Transverse colon (tissue), 4 donors: Measurements from ENCODE around the gene PRKCB. TPM values are rescaled to one million over a fixed set of nuclear protein-coding genes. Genes with fewer than 3 reads are reported as not detected.

Experiments used
- DNase-seq: peaks from one replicate; pipeline ENCODE4 v3.0.0-alpha.2; 2019
- H3K27ac ChIP-seq, 4 donors: fragments of 200-600 bp; sonication (generic); 2 replicates each; pipeline ENCODE4 v1.5.1; 2016 to 2018; ENCODE audit warnings: inconsistent platforms in 4 of 4
- H3K27me3 ChIP-seq: fragments of 200-600 bp; sonication (generic); 2 replicates; pipeline ENCODE4 v1.5.1; 2017; ENCODE audit warnings: inconsistent platforms
- H3K36me3 ChIP-seq, 4 donors: fragments of 200-600 bp; sonication (generic); 2 replicates each; pipeline ENCODE4 v1.5.1; 2017 to 2019; ENCODE audit warnings: inconsistent platforms in 4 of 4
- H3K4me1 ChIP-seq, 4 donors: fragments of 200-600 bp; sonication (generic); 2 replicates each; pipeline ENCODE4 v1.5.1; 2017 to 2020; ENCODE audit warnings: inconsistent platforms in 4 of 4
- H3K4me3 ChIP-seq, 4 donors: fragments of 200-600 bp; sonication (generic); 1 replicate in 1 of 4; 2 replicates in 3 of 4; pipeline versions ENCODE4 v1.5.1 to v1.6.1; 2017 to 2019; ENCODE audit warnings: inconsistent platforms in 4 of 4
- H3K9me3 ChIP-seq, 2 donors: fragments of 200-600 bp; sonication (generic); 2 replicates each; pipeline ENCODE4 v1.5.1; 2017 to 2019; ENCODE audit warnings: inconsistent platforms in 2 of 2
- EP300 ChIP-seq: sonication (generic); formaldehyde crosslinking; IDR thresholded peaks from one replicate; pipeline ENCODE4 v1.6.1; 2017; ENCODE audit warnings: antibody characterized with exemption, low read depth
- POLR2A ChIP-seq: fragments of 450-650 bp; IDR thresholded peaks from one replicate; pipeline ENCODE4 v1.6.1; 2016; ENCODE audit warnings: antibody characterized with exemption, mild to moderate bottlenecking, moderate library complexity
- POLR2AphosphoS5 ChIP-seq, 3 donors: sonication (generic); formaldehyde crosslinking; IDR thresholded peaks; one replicate each; pipeline ENCODE4 v1.6.1; 2016; ENCODE audit warnings: antibody characterized with exemption in 3 of 3
- WGBS, 2 donors: methylation state at CpG; one replicate each; pipeline ENCODE4 v1.1.5; 2018; ENCODE audit warnings: low coverage in 1 of 2; 5-methylcytosine and 5-hydroxymethylcytosine counted together
- in situ Hi-C, 4 donors: fragments of 200-750 bp; cut with MboI; loops; one replicate each; pipeline versions ENCODE4 v1.15.0 to v1.15.1; 2017; ENCODE audit warnings: low sequenced_read_pairs in 3 of 4, low pct_ligation_motif_present in 1 of 4, low pct_unique_long_range_greater_than_20kb in 1 of 4
- intact Hi-C: fragments of 100-400 bp; cut with DNase I; formaldehyde crosslinking; loops from one replicate; pipeline ENCODE4 v1.15.1; 2023; ENCODE audit warnings: low total_unique reads
- total RNA-seq, 4 donors: library from RNA; depleted of rRNA; stranded (reverse); fragments of >200 nt; gene quantifications; one replicate each; pipeline ENCODE4 v1.1.0, GENCODE V29; 2016
- TF ChIP-seq, protein P1 (sequence below), 5 experiments: fragments of 200-600 bp in 3 of 5; fragments of 450-650 bp in 2 of 5; sonication (generic) in 3 of 5; IDR thresholded peaks; 1 replicate in 2 of 5; 2 replicates in 3 of 5; pipeline ENCODE4 v1.5.1; 2016 to 2017; ENCODE audit warnings: antibody characterized with exemption in 5 of 5, inconsistent platforms in 3 of 5, mild to moderate bottlenecking in 2 of 5, moderate library complexity in 1 of 5

Gene PRKCB
- total RNA-seq, 4 donors from 2014 or later: 9.0 to 28.3 (median 15.2) TPM

DNA sequence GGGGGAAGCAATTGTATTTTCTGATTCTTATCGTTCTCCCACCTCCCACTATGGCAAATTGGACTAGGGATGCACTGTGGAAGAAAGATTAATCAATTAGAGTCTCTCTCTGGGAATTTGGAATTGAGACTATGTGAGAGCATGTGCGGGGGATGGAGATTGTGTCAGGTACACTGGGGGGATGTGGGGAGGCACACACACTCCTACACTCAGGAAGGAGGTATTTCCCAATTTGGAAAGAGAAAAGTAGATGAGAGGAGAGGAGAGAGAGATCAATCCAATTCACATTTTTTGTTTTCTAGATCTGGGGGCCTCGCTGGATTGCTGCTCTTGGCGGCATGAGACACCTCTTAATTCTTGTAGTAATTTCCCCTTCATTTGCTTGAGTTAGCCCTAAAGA lies 14.3 kb upstream of the PRKCB start:
- no peak overlapping the region for H3K27ac ChIP-seq
- no peak overlapping the region for H3K4me3 ChIP-seq
- 75 to 97% methylated on average over 3 to 4 of the region's 4 CpGs for WGBS, 2 donors
- H3K9me3 ChIP-seq: no peaks in the 10 kb centered on the region
- in situ Hi-C loops: loop anchor here in 1 of 4 donors (10.0 kb wide), 1 partner anchor 63 kb away; no protein-coding TSS in a partner anchor
- peaks cover 2% of the 10 kb centered on the region for H3K27me3 ChIP-seq
- no peaks in the 10 kb centered on the region for H3K36me3 ChIP-seq
- peaks cover 0 to 7% (median 2%) of the 10 kb centered on the region in 4 donors for H3K4me1 ChIP-seq
- intact Hi-C loops: no loop called here
- DNase-seq: no peak
- TF ChIP-seq EP300 (no peak), POLR2AphosphoS5 (IDR thresholded peaks at IDR 0.05) (no peak), POLR2A (no peak)
- TF ChIP-seq, protein P1, sequence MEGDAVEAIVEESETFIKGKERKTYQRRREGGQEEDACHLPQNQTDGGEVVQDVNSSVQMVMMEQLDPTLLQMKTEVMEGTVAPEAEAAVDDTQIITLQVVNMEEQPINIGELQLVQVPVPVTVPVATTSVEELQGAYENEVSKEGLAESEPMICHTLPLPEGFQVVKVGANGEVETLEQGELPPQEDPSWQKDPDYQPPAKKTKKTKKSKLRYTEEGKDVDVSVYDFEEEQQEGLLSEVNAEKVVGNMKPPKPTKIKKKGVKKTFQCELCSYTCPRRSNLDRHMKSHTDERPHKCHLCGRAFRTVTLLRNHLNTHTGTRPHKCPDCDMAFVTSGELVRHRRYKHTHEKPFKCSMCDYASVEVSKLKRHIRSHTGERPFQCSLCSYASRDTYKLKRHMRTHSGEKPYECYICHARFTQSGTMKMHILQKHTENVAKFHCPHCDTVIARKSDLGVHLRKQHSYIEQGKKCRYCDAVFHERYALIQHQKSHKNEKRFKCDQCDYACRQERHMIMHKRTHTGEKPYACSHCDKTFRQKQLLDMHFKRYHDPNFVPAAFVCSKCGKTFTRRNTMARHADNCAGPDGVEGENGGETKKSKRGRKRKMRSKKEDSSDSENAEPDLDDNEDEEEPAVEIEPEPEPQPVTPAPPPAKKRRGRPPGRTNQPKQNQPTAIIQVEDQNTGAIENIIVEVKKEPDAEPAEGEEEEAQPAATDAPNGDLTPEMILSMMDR (IDR thresholded peaks at IDR 0.05): no peak

DNA sequence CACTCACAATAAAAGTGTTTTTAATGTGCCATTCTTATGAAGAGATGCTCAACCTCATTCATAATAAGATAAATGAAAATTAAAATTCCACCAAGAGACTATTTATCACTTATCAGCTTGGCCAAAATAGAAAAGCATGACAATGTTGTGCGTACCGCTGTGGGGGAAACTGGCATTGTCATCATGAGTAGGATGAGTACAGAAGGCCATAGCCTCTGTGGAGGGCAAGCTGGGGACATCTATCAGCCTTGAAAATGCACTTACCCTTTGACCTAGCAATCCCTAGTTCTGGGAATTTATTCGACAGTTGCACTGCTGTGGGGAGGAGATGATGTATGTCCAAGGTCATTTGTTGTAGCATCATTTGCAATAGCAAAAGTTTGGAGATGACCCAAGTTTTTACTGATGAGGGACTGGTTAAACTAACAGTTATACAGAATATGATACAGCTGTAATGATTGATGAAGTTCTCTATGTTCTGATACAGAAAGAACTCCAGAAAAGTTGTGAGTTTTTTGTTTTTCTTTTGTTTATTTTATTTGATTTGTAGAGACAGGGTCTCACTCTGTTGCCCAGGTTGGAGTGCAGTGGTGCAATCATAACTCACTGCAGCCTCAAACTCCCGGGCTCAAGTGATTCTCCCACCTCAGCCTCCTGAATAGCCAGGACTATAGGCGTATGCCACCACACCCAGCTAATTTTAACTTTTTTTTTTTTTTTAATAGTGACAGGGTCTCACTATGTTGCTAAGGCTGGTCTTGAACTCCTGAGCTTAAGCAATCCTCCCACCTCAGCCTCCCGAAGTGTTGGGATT lies 13.7 kb upstream of the PRKCB start:
- intact Hi-C loops (no loop called here), in situ Hi-C loops (loop anchor here in 1 of 4 donors (10.0 kb wide), 1 partner anchor 63 kb away; no protein-coding TSS in a partner anchor)
- H3K4me1 ChIP-seq: peaks cover 0 to 12% (median 4%) of the 10 kb centered on the region in 4 donors
- H3K4me3 ChIP-seq: no peak overlapping the region
- 83 to 95% methylated on average over 4 to 6 of the region's 6 CpGs for WGBS, 2 donors
- TF ChIP-seq POLR2AphosphoS5 (IDR thresholded peaks at IDR 0.05): no peak
- no peak for TF ChIP-seq POLR2A
- TF ChIP-seq, protein P1 (IDR thresholded peaks at IDR 0.05): no peak
- no peak for DNase-seq
- H3K27ac ChIP-seq: no peak overlapping the region
- H3K27me3 ChIP-seq: peaks cover 2% of the 10 kb centered on the region
- H3K36me3 ChIP-seq: no peaks in the 10 kb centered on the region
- no peaks in the 10 kb centered on the region for H3K9me3 ChIP-seq

DNA sequence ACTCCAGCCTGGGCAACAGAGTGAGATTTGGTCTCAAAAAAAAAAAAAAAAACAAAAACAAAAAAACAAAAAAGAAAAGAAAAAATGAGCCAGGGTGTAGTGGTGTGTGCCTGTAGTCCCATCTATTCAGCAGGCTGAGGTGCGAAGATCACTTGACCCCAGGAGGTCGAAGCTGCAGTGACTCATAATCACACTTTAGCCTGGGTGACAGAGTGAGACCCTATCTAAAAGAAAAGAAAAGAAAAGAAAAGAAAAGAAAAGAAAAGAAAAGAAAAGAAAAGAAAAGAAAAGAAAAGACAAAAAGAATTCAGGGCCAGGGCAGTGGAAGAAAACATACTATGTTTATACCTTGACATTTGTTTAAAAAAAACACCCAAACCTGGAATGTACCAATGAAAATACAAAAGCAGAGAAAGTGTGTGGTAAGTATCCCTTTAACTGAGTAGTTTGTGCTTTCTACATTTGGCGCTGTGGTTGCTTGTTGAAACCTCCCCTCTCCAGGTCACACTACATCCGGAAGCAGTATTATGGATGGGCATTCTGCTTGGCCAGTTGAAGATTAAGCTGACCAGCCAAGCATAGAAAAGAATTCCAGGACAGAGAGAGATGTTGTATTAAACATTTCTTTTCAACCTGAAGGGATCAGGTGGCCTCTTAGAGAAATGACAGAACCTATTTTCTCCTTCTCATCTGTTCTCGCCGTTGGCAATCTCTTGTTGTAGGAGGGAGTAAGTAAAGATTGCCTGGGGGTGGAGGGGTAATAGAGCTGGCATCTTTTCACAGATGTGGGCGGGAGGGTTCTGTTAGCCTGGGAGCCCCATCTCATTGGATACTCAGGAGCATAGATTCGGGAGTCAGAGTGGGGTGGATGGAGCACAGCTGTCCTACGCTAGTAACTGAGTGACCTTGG lies 12.1 kb upstream of the PRKCB start:
- Histone ChIP-seq H3K9me3 (no peaks in the 10 kb centered on the region), H3K27ac (no peak overlapping the region), H3K4me3 (no peak overlapping the region), H3K36me3 (no peaks in the 10 kb centered on the region), H3K27me3 (no peaks in the 10 kb centered on the region), H3K4me1 (peaks cover 0 to 14% (median 4%) of the 10 kb centered on the region in 4 donors)
- in situ Hi-C loops (loop anchor here in 1 of 4 donors (10.0 kb wide), 1 partner anchor 61 kb away; no protein-coding TSS in a partner anchor), intact Hi-C loops (no loop called here)
- no peak for DNase-seq
- TF ChIP-seq, protein P1 (IDR thresholded peaks at IDR 0.05): no peak
- TF ChIP-seq EP300 (no peak), POLR2A (no peak), POLR2AphosphoS5 (IDR thresholded peaks at IDR 0.05) (no peak)
- whole genome bisulfite sequencing, 2 donors: 82 to 83% methylated on average over 5 to 9 of the region's 9 CpGs

DNA sequence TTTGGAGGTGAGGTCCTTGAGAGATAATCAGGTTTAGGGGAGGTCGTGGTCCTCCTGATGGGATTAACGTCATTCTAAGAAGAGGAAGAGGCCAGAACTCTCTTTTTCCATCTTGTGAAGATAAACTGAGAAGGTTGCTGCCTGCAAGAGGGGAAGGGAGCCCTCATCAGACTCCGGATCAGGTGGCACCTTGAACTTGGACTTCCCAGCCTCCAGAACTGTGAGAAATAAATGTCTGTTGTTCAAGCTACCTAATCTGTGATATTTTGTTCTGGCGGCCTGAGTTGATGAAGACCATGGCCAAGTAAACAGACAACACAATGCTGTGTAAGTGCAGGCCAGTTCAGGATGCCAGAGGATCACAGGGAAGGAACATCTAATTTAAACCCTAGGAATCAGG lies 10.9 kb upstream of the PRKCB start:
- TF ChIP-seq POLR2A: no peak
- no peak for TF ChIP-seq EP300
- TF ChIP-seq POLR2AphosphoS5 (IDR thresholded peaks at IDR 0.05): no peak
- TF ChIP-seq, protein P1 (IDR thresholded peaks at IDR 0.05): no peak
- WGBS, 2 donors: 56 to 60% methylated on average over 1 to 4 of the region's 4 CpGs
- H3K4me1 ChIP-seq: peaks cover 0 to 14% (median 4%) of the 10 kb centered on the region in 4 donors

More for the DNA sequence above, 10.9 kb upstream of the PRKCB start:
- Histone ChIP-seq H3K9me3 (no peaks in the 10 kb centered on the region), H3K4me3 (no peak overlapping the region), H3K27ac (no peak overlapping the region), H3K27me3 (no peaks in the 10 kb centered on the region), H3K36me3 (no peaks in the 10 kb centered on the region)
- in situ Hi-C loops (loop anchor here in 1 of 4 donors (10.0 kb wide), 1 partner anchor 60 kb away; no protein-coding TSS in a partner anchor), intact Hi-C loops (no loop called here)
- DNase-seq: no peak
